ENCODE measurements around the gene WFS1. TPM values are rescaled to one million over a fixed set of nuclear protein-coding genes. Genes with fewer than 3 reads are reported as not detected.
A peak's percentile ranks its signal among the peaks of the same experiment; 100 is the strongest.

WFS1 gene
- polyA plus RNA-seq, 4 donors: 24.5 to 32.7 (median 27.8) TPM

DNA sequence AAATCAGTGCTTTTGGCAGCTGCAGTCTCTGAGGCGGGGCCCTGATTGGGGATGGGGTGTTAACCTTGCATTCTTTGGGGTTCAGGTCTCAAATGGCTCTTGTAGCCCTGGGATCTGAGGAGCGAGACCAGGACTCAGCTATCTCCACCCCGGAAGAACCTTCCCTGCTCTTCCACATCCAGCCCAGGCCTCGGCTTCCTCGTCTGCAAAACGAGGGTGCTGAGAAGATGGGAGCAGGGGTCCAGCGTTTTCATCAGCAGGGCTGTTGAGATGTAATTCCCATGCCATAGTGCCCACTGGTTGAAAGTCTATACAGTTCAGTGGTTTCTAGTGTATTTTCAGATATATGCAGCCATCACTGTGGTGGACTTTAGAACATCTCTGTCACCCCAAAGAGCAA lies 34.6 kb upstream of the WFS1 start:
- no peak for DNase-seq (ENCODE audit: low read depth in 4 of 4, low spot score in 2 of 4)

DNA sequence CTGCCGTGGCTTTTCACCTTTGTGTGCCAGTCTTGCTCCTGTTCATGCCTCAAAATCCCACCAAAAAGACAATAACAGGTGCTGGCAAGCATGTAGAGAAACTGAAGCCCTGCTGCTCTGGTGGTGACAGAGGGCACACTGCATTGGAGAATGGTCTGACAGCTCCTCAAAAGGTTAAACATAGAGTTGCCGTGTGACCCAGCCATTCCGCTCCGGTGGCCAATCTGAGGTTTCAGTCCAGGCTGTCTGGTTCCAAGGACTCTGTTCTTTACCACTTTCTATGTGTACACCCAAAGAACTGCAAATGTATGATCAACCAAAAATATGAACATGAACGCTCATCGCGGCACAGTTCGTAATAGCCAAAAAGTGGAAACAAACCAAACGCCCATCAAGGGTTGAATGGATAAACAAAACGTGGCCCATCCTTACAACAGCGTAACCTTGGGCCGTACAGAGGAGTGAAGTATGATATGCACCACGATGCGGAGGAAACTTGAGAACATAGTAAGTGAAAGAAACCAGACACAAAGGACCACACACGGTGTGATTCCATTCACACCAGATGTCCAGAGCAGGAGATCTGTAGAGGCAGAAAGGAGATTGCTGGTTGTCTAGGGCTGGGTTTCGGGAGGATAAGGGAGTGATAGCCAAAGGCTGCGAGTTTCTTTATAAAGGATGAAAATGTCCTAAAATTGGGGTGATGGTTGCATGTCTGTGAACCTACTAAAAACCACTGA lies 33.6 kb upstream of the WFS1 start:
- DNase-seq (ENCODE audit: low read depth in 4 of 4, low spot score in 2 of 4): no peak

- DNase-seq (ENCODE audit: low read depth in 4 of 4, low spot score in 2 of 4): no peak
These were observed 32.7 kb upstream of the WFS1 start for GRCh38 chr4:6236816-6237390.

- no peak for DNase-seq (ENCODE audit: low read depth in 4 of 4, low spot score in 2 of 4)
These were observed 30.2 kb upstream of the WFS1 start for GRCh38 chr4:6239486-6239885.

GRCh38 chr4:6239968-6240367 lies 29.7 kb upstream of the WFS1 start:
- DNase-seq (ENCODE audit: low read depth in 4 of 4, low spot score in 2 of 4): no peak

DNA sequence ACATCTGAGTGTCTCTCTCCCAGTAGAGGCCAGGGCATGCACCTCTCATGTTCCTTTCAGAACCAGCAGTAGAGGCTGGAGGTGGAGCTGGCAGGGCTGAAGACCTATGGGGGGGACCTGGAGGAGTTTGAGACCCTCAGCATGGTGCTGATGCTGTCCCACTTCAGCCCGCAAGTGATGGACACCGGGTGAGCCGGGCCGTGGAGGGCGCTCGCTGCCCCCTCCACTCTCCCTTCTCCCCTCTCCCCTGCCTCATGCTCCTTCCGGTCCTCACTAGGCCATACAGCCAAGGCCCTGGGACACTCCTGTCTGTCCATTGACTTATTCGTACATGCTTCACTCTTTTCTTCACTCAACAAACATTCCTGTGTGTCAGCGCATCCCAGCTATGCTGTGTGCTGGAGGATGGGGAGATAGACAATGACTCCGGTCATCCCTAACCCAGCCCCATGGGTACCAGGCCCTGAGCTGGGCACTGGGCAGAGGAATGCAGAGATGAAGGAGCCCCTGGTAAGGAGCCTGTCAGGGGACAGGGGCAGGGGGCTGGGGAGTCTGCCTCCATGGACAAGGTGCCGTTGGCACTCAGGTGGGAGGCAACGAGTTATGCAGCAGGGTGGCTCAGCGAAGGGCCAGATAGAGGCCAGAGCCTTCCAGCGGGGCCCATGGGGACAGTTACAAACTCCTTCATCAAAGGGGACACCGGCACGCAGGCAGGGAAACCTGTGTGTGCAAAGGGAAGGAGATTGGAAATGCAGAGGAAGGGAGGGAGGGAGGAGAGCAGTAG lies 28.4 kb upstream of the WFS1 start:
- no peak for DNase-seq (ENCODE audit: low read depth in 4 of 4, low spot score in 2 of 4)

DNA sequence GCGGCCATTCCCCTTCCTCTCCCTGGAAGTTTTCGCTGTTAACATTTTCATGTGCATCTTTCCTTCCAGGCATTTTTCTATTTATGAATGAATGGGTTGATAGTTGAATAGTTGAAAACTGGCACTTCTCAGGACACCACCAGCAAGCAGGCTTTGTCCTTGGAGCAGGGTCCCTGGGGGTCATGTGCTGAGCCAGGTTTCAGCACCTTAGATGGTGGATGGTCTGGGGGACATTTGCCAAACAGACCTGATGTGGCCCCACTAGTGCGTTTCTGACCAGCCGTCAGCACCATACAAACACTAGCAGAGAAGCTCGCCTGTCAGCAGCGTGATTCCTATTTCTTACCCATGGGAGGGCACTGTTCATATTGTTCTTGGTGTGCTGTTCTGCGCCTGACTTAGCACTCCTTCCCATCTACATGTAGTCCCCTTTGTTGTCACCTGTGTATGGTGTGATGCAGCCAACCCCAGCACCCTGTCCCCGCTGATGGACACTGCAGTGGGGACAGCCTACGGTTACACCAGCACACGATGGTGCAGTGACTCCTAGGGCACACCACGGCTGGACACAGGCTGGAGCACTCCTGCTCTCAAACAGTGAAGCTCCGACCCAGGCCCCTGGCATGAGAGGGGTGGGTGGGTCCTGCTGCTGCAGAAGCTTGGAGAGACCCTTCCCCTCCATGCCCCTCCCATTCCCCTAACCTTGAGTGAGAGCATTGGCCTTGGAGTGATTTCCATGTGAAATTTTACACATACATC lies 27.2 kb upstream of the WFS1 start:
- DNase-seq (ENCODE audit: low read depth in 4 of 4, low spot score in 2 of 4): no peak

- DNase-seq (ENCODE audit: low read depth in 4 of 4, low spot score in 2 of 4): peak in 1 of 4 donors; percentile 62
These were observed 24.1 kb upstream of the WFS1 start for GRCh38 chr4:6245246-6246169.

DNA sequence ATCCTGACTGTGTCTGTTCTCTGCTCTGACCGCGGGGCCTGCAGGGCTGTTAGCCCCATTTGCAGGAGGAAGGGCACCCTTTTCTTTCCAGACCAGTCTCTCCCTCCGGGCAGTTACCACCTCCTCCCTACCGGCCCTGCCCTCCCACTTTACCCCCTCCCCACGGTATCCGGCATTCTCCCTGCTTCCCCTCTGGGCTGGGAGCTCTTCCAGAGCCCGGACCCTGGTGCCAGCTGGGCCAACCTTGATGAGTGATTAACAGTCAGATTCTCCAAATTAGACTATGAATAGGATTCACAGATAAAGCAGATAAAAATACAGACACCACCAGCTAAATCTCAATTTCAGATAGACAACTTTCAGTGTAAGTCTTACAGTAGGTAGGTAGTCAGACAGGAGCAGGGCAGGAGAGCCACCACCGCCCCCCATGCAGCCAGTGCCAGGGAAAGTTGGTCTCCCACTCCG lies 23.4 kb upstream of the WFS1 start:
- DNase-seq (ENCODE audit: low read depth in 4 of 4, low spot score in 2 of 4): no peak

DNA sequence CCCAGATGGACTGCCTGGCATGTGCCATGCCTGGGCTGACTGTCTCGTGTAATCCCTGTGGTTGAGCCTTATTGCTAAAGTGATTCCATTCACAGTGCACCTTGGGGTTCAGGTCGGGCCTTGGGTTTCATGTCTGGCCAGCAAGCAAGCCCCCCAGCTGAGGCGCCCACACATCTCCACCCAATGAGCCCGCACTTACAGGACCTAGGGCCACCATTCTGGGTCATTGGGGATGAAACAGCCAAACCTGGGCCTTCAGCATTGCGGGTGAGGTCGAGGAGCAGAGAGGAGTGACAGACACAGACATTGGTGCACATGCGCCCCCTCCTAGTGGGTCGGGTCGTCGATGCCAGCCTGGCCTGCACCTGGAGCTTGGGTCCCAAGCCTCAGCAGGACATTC lies 21.3 kb upstream of the WFS1 start:
- no peak for DNase-seq (ENCODE audit: low read depth in 4 of 4, low spot score in 2 of 4)

DNA sequence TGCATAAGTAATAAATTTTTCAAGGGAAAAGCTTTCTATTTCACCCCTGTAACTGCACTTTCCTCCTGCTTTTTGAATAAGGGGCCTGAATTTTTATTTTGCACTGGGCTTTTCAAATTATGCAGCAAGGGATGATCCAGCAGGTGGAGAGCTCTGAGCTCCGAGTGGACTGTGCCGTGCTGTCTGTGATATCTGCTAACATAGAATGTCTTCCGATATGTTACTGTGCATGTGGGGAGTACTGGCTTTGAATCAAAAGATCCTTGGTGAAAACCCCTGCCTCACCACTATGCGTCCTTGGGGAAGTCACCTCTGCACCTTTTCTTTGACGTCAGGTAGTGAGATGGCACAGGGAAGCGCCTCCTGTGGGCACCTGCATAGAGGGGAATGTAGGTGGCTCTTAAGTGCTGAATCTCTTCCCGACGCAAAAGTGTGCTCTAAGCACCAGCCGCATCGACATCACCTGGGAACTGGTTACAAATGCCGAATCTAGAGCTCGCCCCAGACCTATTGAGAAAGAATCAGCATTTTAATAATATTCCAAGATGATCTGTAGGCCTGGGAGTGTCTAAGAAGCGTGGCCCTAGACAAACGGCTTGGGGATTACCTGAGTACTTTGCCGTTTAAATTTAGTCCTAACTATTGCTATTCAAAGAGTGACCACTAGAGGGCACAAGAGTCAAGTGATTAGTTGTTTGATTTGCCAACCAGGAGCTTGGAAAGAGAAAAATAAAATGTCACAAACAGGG lies 19.2 kb upstream of the WFS1 start:
- peak in 2 of 4 donors; percentile 45 to 82 for DNase-seq (ENCODE audit: low read depth in 4 of 4, low spot score in 2 of 4)

DNA sequence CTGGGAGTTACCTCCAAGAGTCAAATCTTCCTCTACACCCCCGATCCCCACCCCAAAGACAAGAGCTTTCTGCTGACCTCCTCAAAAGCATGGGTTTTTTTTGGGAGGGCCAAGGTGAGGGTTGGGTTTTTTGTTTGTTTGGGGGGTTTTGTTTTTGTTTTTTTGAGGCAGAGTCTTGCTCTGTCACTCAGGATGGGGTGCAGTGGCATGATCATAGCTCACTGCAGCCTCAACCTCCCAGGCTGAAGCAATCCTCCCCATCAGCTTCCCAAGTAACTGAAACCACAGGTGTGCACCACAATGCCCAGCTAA lies 18.7 kb upstream of the WFS1 start:
- DNase-seq (ENCODE audit: low read depth in 4 of 4, low spot score in 2 of 4): no peak

- no peak for DNase-seq (ENCODE audit: low read depth in 4 of 4, low spot score in 2 of 4)
These were observed 18.3 kb upstream of the WFS1 start for GRCh38 chr4:6251365-6251764.

- no peak for DNase-seq (ENCODE audit: low read depth in 4 of 4, low spot score in 2 of 4)
These were observed 17.6 kb upstream of the WFS1 start for GRCh38 chr4:6252051-6252450.

GRCh38 chr4:6253111-6253510 lies 16.5 kb upstream of the WFS1 start:
- DNase-seq (ENCODE audit: low read depth in 4 of 4, low spot score in 2 of 4): no peak

DNA sequence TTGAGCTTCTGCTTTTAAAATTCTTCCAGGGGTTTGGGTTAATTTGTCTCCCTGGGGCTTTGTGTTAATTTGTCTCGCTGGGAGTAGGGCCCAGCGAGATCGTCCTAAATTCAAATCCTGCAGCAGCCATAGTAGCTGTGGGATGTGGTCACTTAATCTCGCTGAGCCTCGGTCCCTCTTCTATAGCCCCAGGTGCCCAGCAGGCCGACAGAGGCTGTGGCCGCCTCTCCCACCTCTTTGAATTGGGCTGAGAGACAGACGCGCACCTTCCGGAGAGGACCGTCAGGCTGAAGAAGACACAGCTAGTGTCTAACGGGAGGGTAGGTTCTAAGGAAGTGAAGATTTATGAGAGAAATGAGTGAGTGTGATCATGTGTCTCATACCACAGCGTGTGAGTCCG lies 15.7 kb upstream of the WFS1 start:
- DNase-seq (ENCODE audit: low read depth in 4 of 4, low spot score in 2 of 4): no peak

- no peak for DNase-seq (ENCODE audit: low read depth in 4 of 4, low spot score in 2 of 4)
These were observed 13.5 kb upstream of the WFS1 start for GRCh38 chr4:6256141-6256540.

DNA sequence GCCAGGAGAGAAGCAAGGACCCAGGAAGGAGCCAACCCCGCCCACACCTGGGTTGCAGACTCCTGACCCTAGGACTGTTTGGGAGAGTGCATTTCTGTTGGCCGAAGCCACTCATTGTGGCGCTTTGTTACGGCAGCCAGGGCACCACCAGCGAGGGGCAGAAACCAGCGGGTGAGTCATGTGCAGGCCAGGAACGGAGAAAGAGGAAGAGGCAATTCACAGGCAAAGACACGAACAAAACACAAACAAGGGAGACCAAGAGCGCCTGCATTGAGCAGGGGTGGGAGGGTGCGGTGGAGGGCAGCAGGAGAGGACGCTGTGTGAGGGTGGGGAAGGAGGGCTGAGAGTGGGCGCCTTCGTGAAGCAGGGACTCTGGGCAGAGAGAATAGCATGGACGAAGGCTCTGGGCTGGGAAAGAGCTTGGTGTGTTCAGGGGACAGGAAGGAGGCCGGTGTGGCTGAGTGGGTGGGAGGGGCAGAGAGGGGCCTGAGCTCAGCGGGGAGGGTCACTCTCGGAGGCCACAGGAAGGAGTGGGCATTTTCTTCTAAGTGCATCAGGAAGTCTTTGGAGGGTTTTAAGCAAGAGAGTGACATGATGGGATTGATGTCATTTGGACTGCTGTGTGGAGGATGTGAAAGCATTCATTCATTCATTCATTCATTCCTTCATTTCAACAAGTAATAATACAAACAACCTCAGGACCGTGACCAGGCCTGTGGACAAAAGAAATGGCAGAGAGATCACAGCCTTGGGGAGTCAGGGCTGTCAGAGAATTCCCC lies 12.2 kb upstream of the WFS1 start:
- DNase-seq (ENCODE audit: low read depth in 4 of 4, low spot score in 2 of 4): no peak

- no peak for DNase-seq (ENCODE audit: low read depth in 4 of 4, low spot score in 2 of 4)
These were observed 11.7 kb upstream of the WFS1 start for GRCh38 chr4:6258026-6258360.
